ENCODE measurements around the gene OR52H1. TPM values are rescaled to one million over a fixed set of nuclear protein-coding genes. Genes with fewer than 3 reads are reported as not detected.

The OR52H1 gene
- total RNA-seq, 1 experiment from 2014 or later, result not detected

- Histone ChIP-seq H3F3A (ENCODE audit: low read length, unreplicated experiment) (no peaks in the 10 kb centered on the region), H3K9ac (ENCODE audit: low read length) (no peak overlapping the region), H3K9me3 (ENCODE audit: low read length) (no peaks in the 10 kb centered on the region), H3K36me3 (ENCODE audit: low read depth, low read length) (no peaks in the 10 kb centered on the region), H4K20me1 (ENCODE audit: low read length) (no peaks in the 10 kb centered on the region), H3K4me2 (ENCODE audit: low read length) (no peak overlapping the region), H3K4me1 (ENCODE audit: insufficient read depth, low read length) (peaks cover 12% of the 10 kb centered on the region), H3K4me3 (ENCODE audit: low read length) (no peak overlapping the region), H3K27me3 (ENCODE audit: low read length) (peaks cover 15% of the 10 kb centered on the region; the same call in 1 of the 2 replicates), H2AFZ (ENCODE audit: low read length) (no peak overlapping the region), H3K27ac (ENCODE audit: low read length) (no peak overlapping the region), H3K9me2 (replicated peaks; ENCODE audit: low read length) (no peaks in the 10 kb centered on the region), H3K79me2 (ENCODE audit: low read length) (no peaks in the 10 kb centered on the region)
- POLR2A ChIA-PET (ENCODE audit: unreplicated experiment), result no interaction called here
- DNase-seq (no peak), ATAC-seq (no peak)
- BruUV-seq (replicated peaks), result no TSS peak
- CTCF ChIA-PET, result no interaction called here
- TF ChIP-seq EZH2phosphoT487 (IDR thresholded peaks at IDR 0.05; ENCODE audit: borderline replicate concordance, low read length) (no peak), EZH2 (IDR thresholded peaks at IDR 0.05; ENCODE audit: low read length, unreplicated experiment) (no peak), CTCF (conservative IDR thresholded peaks at IDR 0.05; ENCODE audit: low read depth, low read length) (no peak)
- intact Hi-C loops (cut with micrococcal nuclease), result no loop called here
Observed at GRCh38 chr11:5547982-5548381, 358 bp downstream of the OR52H1 start.

- H3K9ac ChIP-seq (ENCODE audit: low read length), result no peak overlapping the region
- peaks cover 15% of the 10 kb centered on the region; the same call in 1 of the 2 replicates for H3K27me3 ChIP-seq (ENCODE audit: low read length)
- ChIA-PET POLR2A (ENCODE audit: unreplicated experiment) (no interaction called here), CTCF (no interaction called here)
- H2AFZ ChIP-seq (ENCODE audit: low read length), result no peak overlapping the region
- intact Hi-C loops (cut with micrococcal nuclease), result no loop called here
- no peaks in the 10 kb centered on the region for H3K36me3 ChIP-seq (ENCODE audit: low read depth, low read length)
- H3F3A ChIP-seq (ENCODE audit: low read length, unreplicated experiment), result no peaks in the 10 kb centered on the region
- no peak for DNase-seq
- no peak overlapping the region for H3K4me2 ChIP-seq (ENCODE audit: low read length)
- H3K9me3 ChIP-seq (ENCODE audit: low read length), result no peaks in the 10 kb centered on the region
- no peaks in the 10 kb centered on the region for H3K9me2 ChIP-seq (replicated peaks; ENCODE audit: low read length)
- no TSS peak for BruUV-seq (replicated peaks)
- no peak for ATAC-seq
- no peaks in the 10 kb centered on the region for H4K20me1 ChIP-seq (ENCODE audit: low read length)
- no peak overlapping the region for H3K4me3 ChIP-seq (ENCODE audit: low read length)
- H3K4me1 ChIP-seq (ENCODE audit: insufficient read depth, low read length), result peaks cover 12% of the 10 kb centered on the region
- TF ChIP-seq EZH2 (IDR thresholded peaks at IDR 0.05; ENCODE audit: low read length, unreplicated experiment), result no peak
- no peak for TF ChIP-seq EZH2phosphoT487 (IDR thresholded peaks at IDR 0.05; ENCODE audit: borderline replicate concordance, low read length)
- TF ChIP-seq CTCF (conservative IDR thresholded peaks at IDR 0.05; ENCODE audit: low read depth, low read length), result no peak
- no peak overlapping the region for H3K27ac ChIP-seq (ENCODE audit: low read length)
- H3K79me2 ChIP-seq (ENCODE audit: low read length), result no peaks in the 10 kb centered on the region
Observed at GRCh38 chr11:5546457-5546856, 1.9 kb downstream of the OR52H1 start.

- TF ChIP-seq CTCF (conservative IDR thresholded peaks at IDR 0.05; ENCODE audit: low read depth, low read length) (no peak), EZH2phosphoT487 (IDR thresholded peaks at IDR 0.05; ENCODE audit: borderline replicate concordance, low read length) (no peak), EZH2 (IDR thresholded peaks at IDR 0.05; ENCODE audit: low read length, unreplicated experiment) (no peak)
- H3K27me3 ChIP-seq (ENCODE audit: low read length), result peaks cover 15% of the 10 kb centered on the region; the same call in 1 of the 2 replicates
- no peaks in the 10 kb centered on the region for H3K4me1 ChIP-seq (ENCODE audit: insufficient read depth, low read length)
- H3K4me2 ChIP-seq (ENCODE audit: low read length), result no peak overlapping the region
- CTCF ChIA-PET, result no interaction called here
- H3K9me3 ChIP-seq (ENCODE audit: low read length), result no peaks in the 10 kb centered on the region
- no peaks in the 10 kb centered on the region for H3K9me2 ChIP-seq (replicated peaks; ENCODE audit: low read length)
- BruUV-seq (replicated peaks), result no TSS peak
- H3K9ac ChIP-seq (ENCODE audit: low read length), result no peak overlapping the region
- H3F3A ChIP-seq (ENCODE audit: low read length, unreplicated experiment), result no peaks in the 10 kb centered on the region
- H4K20me1 ChIP-seq (ENCODE audit: low read length), result no peaks in the 10 kb centered on the region
- intact Hi-C loops (cut with micrococcal nuclease), result no loop called here
- no peak overlapping the region for H2AFZ ChIP-seq (ENCODE audit: low read length)
- POLR2A ChIA-PET (ENCODE audit: unreplicated experiment), result no interaction called here
- no peak for DNase-seq
- no peak overlapping the region for H3K27ac ChIP-seq (ENCODE audit: low read length)
- no peak overlapping the region for H3K4me3 ChIP-seq (ENCODE audit: low read length)
- no peak for ATAC-seq
- no peaks in the 10 kb centered on the region for H3K36me3 ChIP-seq (ENCODE audit: low read depth, low read length)
- H3K79me2 ChIP-seq (ENCODE audit: low read length), result no peaks in the 10 kb centered on the region
Observed at GRCh38 chr11:5541427-5541826, 6.9 kb downstream of the OR52H1 start.

All from PC-3 (cell line).